NCI-H748 (cell line): ENCODE measurements around the gene PODNL1.

Source experiments
- DNase-seq: peaks from one replicate; lab custom pipeline; 2025; ENCODE audit not compliant: unreplicated experiment; lab: John Stamatoyannopoulos, UW

Gene PODNL1

GRCh38 chr19:13899393-13899792 lies 38.8 kb downstream of the PODNL1 start:
- DNase-seq: no peak

- DNase-seq: no peak
These were observed 42.0 kb downstream of the PODNL1 start for GRCh38 chr19:13896227-13896626.

GRCh38 chr19:13894552-13894951 lies 43.7 kb downstream of the PODNL1 start:
- no peak for DNase-seq

GRCh38 chr19:13892870-13893269 lies 45.3 kb downstream of the PODNL1 start:
- no peak for DNase-seq

GRCh38 chr19:13890136-13890535 lies 48.1 kb downstream of the PODNL1 start:
- no peak for DNase-seq

- no peak for DNase-seq
These were observed 49.9 kb downstream of the PODNL1 start for GRCh38 chr19:13888281-13888680.

- no peak for DNase-seq
These were observed 50.7 kb downstream of the PODNL1 start for GRCh38 chr19:13887517-13887916.

GRCh38 chr19:13887018-13887436 lies 51.2 kb downstream of the PODNL1 start:
- no peak for DNase-seq

GRCh38 chr19:13885826-13886365 lies 52.3 kb downstream of the PODNL1 start:
- no peak for DNase-seq

GRCh38 chr19:13884726-13885591 lies 53.3 kb downstream of the PODNL1 start:
- no peak for DNase-seq

GRCh38 chr19:13883516-13884064 lies 54.6 kb downstream of the PODNL1 start:
- DNase-seq: no peak

GRCh38 chr19:13882836-13883235 lies 55.4 kb downstream of the PODNL1 start:
- no peak for DNase-seq

- DNase-seq: no peak
These were observed 55.8 kb downstream of the PODNL1 start for GRCh38 chr19:13882419-13882795.

GRCh38 chr19:13881692-13882418 lies 56.4 kb downstream of the PODNL1 start:
- DNase-seq: no peak

- DNase-seq: no peak
These were observed 56.9 kb downstream of the PODNL1 start for GRCh38 chr19:13881251-13881691.
